HG03439 (cell line): ENCODE measurements around the gene SNAPC3.

ENCODE experiments used
- ATAC-seq: cut with Tn5 transposase; IDR thresholded peaks from one replicate; pipeline ENCODE4 v1.9.1; 2021; ENCODE audit warnings: mild to moderate bottlenecking, moderate library complexity; ENCODE audit not compliant: unreplicated experiment

SNAPC3 gene

GRCh38 chr9:15485836-15486666 lies 63.4 kb downstream of the SNAPC3 start:
- ATAC-seq: no peak

- no peak for ATAC-seq
Measured at GRCh38 chr9:15491950-15492349, 69.3 kb downstream of the SNAPC3 start.

GRCh38 chr9:15492485-15493150 lies 69.9 kb downstream of the SNAPC3 start:
- no peak for ATAC-seq

GRCh38 chr9:15498246-15498995 lies 75.7 kb downstream of the SNAPC3 start:
- no peak for ATAC-seq

- no peak for ATAC-seq
Measured at GRCh38 chr9:15499139-15499538, 76.5 kb downstream of the SNAPC3 start.

- no peak for ATAC-seq
Measured at GRCh38 chr9:15501179-15501578, 78.5 kb downstream of the SNAPC3 start.

GRCh38 chr9:15501803-15502202 lies 79.1 kb downstream of the SNAPC3 start:
- ATAC-seq: no peak

- no peak for ATAC-seq
Measured at GRCh38 chr9:15505921-15506320, 83.2 kb downstream of the SNAPC3 start.

GRCh38 chr9:15509931-15510788 lies 87.5 kb downstream of the SNAPC3 start:
- ATAC-seq: peak; percentile 53

GRCh38 chr9:15510789-15511575 lies 88.3 kb downstream of the SNAPC3 start, which contains the start of gene PSIP1:
TSS of gene PSIP1 (minus strand) at chr9:15510970. CDS start at chr9:15510188, 782 bp downstream.
- ATAC-seq: peak; percentile 81
